Left ventricle myocardium superior (tissue), 1 donor: Measurements from ENCODE around the gene MRAP2. TPM values are rescaled to one million over a fixed set of nuclear protein-coding genes. Genes with fewer than 3 reads are reported as not detected.
"Not testable (repeated sequence)": the region's sequence is repeated elsewhere in the genome, so short reads cannot be mapped to it uniquely, and the experiment has no call there.

Experiments used
- ATAC-seq: fragments of 200-7000 bp; cut with Tn5 transposase; one replicate; pipeline ENCODE4 v1.9.1; 2020; ENCODE audit warnings: mild to moderate bottlenecking, moderate library complexity
- DNase-seq: peaks from one replicate; pipeline ENCODE4 v3.0.0-alpha.2; 2020
- intact Hi-C: fragments of 100-400 bp; cut with micrococcal nuclease; formaldehyde crosslinking; loops from one replicate; pipeline ENCODE4 v1.11.0; 2022
- total RNA-seq: library from RNA; stranded (reverse); fragmentation: NEBNext Ultra II Directional; extraction: Animal tissue kit (Norgen Biotek cat#: 25700); gene quantifications from one replicate; pipeline ENCODE4 v1.2.1, GENCODE V29; 2021
- donor health status: DM: no; HTN: yes; CAD: no; lungs with severe emphysema.

The MRAP2 gene
- total RNA-seq, 1 donor from 2014 or later: not detected

DNA sequence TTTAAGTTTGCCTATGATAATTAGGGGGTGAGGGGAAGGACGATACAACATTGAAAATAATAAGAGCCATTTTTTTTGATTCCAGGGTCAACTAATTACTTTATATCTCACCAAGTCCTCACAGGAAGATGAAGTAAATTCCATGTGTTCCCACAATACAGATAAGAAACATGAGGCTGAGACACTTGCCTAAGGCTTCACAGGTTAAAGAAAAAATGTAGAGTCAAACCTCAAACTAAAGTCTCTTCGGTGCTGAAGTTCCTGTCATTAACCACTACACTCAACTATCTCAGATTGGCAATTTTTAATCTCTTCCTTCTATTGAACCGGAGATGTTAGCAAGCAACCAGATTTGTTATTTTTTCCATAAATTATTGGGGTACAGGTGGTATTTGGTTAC lies 33.0 kb downstream of the MRAP2 start:
- ATAC-seq (no peak), DNase-seq (no peak)
- intact Hi-C loops: no loop called here

DNA sequence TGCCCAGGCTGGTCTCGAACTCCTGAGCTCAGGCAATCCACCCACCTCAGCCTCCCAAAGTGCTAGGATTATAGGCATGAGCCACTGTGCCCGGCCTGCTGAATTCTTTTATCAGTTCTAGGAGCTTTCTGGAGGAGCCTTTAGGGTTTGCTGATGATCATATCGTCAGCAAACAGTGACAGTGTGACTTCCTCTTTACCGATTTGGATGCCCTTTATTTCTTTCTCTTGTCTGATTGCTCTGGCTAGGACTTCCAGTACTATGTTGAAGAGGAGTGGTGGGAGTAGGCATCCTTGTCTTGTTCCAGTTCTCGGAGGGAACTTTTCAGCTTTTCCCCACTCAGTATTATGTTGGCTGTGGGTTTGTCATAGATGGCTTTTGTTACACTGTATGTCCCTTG lies 35.3 kb downstream of the MRAP2 start:
- intact Hi-C loops, ATAC-seq, DNase-seq: not testable (repeated sequence)

DNA sequence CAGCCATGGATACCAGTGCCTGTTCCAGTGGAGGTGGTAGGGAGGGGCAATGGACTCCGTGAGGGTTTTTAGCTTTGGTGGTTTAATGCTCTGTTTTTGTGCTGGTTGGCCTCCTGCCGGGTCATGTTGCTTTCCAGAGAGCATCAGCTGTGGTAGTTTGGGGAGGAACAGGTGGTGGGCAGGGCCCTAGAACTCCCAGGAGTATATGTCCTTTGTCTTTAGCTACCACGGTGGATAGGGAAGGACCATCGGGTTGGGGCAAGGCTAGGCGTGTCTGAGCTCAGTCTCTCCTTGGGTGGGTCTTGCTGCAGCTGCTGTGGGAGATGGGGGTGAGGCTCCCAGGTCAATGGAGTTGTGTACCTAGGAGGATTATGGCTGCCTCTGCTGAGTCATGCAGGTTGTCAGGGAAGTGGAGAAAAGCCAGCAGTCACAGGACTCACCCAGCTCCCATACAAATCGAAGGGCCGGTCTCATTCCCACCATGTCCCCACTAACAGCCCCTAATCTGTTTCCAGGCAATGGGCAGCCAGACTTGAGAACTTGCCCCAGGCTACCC lies 38.9 kb downstream of the MRAP2 start:
- DNase-seq (no peak), ATAC-seq (no peak)
- intact Hi-C loops: no loop called here

DNA sequence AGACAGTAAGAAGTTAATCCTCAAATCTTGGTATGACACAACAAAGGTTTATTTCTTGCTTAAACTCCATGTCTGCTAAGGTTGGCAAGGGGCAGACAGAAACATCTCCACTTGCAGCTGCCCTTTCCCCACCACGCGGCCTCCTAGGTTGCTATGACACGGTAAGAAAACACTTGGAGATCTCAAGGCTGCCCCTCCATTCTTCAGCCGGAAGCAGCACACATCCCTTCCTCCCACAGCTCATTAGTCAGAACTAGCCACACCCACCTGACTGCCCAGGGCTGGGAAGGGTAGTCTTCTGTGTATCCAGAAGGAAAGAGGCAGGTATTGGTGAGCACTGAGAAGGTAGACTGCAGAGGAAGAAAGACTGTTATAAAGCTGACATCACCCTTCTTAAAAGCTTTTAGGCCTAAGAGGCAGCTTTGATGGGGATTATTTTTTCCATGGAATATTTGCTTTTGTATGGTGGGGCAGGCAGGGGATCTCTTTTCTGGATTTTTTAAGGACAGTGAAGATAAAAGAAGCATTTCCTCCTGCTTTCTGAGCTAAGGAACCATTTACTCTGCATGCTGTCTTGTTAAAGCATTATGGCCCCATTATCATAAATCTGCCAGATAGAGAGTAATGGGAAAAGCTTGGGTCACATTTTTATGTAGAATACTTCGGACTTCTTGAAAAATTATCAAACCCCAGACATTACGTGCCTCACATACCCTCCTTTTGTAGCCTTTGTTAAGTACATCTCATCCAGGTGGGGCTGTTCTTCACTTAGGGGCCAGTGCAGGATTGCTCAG lies 41.6 kb downstream of the MRAP2 start:
- no peak for ATAC-seq

DNA sequence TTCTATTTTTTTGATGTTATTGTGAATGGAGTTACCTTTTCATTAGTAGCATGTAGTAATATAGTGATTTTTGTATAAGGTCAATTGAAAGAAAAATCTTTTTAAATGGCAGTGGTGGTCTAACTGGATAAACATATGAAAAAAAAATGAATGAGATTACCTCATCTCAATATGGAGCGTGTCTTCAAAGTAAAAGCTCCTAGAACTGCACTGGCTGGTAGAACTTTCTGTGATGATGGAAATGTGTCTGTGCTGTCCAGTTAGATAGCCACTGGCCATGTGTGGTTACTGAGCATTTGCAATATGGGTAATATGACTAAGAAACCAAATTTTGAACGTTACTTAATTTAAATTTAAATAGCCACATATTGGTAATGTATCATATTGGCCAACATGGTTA lies 44.1 kb downstream of the MRAP2 start:
- no peak for ATAC-seq
- no peak for DNase-seq
- intact Hi-C loops: no loop called here

More for the DNA sequence above, 41.6 kb downstream of the MRAP2 start:
- intact Hi-C loops: no loop called here
- DNase-seq: no peak

DNA sequence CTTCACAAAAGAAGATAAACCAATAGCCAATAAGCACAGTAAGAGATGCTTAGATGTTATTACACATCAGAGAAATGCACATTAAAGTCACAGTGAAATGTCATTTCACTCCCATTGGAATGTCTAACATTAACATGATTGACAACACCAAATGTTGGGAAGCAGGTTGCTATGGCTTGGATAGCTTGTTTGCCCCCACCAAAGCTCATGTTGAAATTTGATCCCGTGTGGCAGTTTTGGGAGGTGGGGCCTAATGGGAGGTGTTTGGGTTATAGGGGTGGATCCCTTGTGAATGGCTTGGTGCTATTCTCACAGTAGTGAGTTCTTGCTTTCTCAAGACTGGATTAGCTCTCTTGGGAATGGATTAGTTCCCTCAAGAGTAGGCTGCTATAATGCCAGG lies 44.8 kb downstream of the MRAP2 start:
- DNase-seq (no peak), ATAC-seq (no peak)
- intact Hi-C loops: no loop called here

DNA sequence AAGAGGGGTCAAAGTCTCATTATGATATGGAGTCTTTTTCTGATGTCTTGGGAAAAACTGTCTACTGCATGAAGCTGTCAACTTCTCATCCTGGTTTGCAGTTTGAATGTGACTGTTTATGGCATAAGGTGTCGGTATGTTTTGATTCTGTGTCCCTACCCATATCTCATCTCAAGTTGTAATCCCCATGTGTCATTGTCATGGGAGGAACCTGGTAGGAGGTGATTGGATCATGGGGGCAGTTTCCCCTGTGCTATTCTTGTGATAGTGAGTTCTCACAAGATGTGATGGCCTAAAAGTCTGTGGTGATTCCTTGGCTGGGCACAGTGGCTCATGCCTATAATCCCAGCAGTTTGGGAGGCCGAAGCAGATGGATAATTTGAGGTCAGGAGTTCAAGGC lies 47.6 kb downstream of the MRAP2 start:
- intact Hi-C loops: no loop called here
- DNase-seq (no peak), ATAC-seq (no peak)

DNA sequence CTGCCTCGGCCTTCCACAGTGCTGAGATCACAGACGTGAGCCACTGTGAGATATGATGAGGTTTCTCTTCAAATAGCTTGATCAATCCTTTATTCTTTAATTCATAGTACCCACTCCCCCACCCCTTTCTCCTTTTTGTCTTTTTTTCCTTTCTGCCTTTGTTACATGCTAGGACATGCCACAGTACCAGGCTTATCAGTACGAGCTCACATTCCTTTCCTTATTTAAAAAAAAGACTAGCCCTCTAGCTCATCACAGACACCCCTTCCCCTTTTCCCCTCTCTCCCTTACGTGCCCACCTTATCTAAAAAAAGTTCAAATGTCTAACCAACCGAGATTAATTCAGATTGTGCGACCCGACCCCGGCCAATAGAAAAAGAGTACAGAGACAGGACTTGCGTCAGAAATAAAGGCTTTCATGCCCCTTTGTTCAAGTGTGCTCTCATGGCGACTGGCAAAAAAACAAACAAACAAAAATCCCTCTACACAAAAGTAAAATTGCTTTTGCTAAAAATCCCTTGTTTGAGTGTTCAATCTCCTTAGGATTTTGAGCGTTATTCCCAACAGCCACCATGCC lies 49.2 kb downstream of the MRAP2 start:
- DNase-seq: no peak
- ATAC-seq: no peak
- intact Hi-C loops: no loop called here

DNA sequence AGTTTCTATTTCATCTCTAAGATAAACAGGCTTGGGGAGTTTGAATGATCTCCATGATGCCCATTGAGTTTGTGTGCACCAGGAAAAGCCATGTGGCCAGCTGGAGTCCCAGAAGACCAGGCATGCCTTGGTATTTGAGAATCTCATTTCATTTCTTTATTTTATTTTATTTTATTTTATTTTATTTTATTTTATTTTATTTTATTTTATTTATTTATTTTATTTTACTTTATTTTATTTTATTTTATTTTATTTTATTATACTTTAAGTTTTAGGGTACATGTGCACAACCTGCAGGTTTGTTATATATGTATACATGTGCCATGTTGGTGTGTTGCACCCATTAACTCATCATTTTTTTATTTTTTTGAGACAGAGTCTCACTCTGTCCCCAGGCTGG lies 51.1 kb downstream of the MRAP2 start:
- ATAC-seq, intact Hi-C loops, DNase-seq: not testable (repeated sequence)

DNA sequence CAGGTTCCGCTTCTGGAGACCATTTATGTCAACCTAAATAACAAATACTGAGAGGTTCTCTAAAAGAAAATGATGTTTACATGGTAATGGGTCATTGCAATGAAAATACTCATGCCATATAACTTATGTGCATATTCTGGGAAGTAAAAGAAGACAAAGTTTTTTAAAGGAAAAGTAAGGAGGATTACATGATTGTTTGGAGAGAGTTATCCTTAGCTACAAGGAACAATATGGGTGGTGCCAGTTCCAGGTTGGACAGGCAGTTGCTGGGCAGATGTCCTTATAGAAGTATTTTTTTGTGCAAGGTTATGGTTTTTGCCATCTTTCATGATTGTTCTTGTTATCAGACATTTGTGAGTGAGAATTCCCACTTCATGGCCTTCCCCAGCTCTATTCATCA lies 52.5 kb downstream of the MRAP2 start:
- intact Hi-C loops: no loop called here
- DNase-seq (no peak), ATAC-seq (no peak)

DNA sequence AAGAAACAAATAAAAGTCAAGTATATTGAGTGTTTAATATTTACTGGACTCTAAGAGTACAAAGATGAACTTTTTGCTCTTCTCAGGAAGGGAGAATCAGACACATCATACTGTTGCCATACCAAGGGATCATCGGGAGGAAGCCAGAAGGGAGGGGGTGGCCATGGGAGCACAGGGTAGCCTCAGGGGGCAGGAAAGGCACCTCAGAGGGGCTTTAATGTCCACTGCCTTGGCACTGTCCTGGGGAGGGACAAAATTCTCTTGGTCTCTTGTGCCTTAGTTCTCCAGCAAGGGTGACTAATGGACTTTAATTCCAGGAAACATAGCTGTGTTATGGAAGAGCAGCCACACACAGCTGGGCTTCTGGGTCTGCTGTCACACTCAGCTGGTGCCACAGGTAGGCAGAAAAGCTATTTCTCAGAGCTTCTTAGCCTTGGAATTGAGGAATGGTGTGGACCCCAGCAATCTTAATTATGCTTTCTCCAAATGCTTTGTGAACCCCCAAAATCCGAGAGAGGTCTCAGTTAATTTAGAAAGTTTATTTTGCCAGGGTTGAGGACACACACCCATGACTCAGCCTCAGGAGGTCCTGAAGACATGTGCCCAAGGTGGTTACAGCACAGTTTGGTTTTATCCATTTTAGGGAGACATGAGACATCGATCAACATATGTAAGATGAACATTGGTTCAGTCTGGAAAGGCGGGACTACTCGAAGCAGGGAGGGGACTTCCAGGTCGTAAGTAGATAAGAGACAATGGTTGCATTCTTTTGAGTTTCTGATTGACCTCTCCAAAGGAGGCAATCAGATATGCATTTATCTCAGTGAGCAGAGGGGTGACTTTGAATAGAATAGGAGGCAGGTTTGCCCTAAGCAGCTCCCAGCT lies 53.2 kb downstream of the MRAP2 start:
- ATAC-seq (no peak), DNase-seq (no peak)
- intact Hi-C loops: no loop called here

DNA sequence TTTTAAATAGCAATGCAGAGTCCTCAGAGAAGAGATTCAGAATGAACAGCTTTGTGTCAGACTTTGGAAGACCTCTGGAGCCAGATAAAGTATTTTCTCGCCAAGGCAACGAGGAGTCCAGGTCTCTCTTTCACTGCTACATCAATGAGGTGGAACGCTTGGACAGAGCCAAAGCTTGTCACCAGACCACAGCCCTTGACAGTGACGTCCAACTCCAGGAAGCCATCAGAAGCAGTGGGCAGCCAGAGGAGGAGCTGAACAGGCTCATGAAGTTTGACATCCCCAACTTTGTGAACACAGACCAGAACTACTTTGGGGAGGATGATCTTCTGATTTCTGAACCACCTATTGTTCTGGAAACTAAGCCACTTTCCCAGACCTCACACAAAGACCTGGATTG lies 55.5 kb downstream of the MRAP2 start:
- intact Hi-C loops: no loop called here
- no peak for DNase-seq
- ATAC-seq: no peak

DNA sequence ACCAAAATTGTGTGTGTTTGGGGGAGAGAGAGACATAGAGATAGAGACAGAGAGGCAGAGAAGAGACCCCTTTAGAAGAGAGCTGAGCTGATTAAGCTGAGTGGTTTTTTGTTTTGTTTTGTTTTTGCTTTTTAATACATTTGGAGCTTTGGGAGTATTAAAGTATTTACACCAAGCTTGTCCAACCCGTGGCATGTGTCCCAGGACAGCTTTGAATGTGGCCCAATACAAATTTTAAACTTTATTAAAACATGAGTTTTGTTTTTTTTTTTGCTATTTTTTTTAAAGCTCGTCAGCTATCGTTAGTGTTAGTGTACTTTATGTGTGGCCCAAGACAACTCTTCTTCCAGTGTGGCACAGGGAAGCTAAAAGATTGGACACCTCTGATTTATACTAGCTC lies 56.0 kb downstream of the MRAP2 start:
- no peak for DNase-seq
- ATAC-seq: no peak
- intact Hi-C loops: no loop called here

DNA sequence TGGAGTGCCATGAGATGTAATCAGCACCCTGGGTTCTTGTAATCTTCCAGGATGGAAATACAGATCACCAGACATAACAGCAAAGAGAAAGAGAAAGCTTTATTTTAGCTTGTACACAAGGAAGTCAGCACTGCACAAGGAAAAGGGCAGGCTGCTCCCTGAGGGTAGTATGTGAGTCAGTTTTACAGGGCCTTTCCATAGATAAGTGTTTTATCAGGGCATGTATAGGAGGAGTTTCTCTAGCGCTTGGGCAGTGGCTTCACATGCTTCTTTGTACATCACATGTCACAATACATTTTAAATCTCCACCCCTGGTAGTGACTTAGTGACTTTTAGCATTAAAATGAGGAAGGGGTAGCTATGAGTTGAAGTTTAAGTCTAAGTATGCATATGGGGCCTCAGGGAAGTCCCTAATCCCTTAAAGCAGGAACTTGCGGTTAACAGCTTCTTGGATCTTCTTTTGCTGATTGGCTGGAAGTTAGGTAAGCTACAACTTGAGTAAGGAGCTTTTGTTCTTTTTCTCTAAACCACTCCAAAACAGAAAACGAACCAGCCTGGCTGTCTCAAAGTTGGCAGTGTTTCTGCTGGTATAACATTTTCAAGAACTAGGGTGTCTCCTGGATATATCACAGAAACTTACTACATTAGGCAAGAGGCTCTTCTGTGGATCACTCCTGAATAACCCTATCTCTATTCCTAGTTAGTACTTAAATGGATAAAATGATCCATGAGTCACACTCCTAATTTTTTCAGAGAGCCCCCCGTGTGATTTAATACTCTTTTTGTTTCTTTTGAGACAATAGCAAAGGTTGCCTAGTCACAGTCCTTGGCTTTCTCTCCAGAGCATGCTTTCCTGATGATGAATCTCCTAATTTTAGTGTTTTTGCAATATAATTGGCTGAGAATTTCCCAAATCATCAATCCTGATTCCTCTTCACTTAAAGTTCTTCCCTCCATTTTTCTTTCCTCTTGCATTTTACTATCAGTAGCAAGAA lies 60.2 kb downstream of the MRAP2 start:
- intact Hi-C loops: no loop called here
- no peak for DNase-seq
- no peak for ATAC-seq

DNA sequence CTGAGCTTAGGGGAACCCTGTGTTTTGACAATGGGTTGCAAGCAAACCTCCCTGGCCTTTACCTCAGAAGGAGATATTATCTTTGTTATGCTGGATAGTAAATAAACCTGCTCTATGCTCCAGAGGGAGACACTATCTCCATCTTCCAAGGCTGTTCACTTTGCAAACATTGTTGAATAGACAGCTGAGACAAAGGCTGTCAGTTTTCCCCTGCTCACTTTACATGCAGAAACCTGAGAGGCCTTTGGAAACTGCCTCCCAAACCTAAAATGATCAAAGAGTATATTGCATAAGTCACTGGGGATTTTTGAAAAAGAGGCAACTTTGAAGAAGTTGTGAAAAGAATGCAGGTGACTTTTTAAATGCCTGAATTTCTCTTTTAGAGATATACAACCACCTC lies 61.6 kb downstream of the MRAP2 start:
- intact Hi-C loops: no loop called here
- ATAC-seq: no peak
- DNase-seq: no peak

DNA sequence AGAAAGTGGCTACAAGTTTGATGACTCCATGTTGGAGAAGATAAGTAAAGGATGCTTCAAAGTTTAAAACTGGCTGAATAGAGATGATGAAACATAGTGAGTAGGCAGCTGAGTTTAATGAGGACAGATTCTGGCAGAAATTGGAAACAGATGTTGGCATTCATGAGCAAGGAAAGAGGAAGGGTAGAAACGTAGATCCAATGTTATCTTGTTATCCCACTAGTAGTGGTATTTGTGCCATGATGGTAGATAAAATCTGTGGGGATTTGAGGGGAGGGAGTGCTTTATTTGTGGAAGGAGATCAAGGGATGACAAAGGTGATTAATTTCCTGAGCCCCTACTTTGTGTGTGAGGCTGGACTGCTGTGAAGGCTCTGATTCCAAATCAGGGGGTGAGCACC lies 69.5 kb downstream of the MRAP2 start:
- ATAC-seq (no peak), DNase-seq (no peak)
- intact Hi-C loops: no loop called here

DNA sequence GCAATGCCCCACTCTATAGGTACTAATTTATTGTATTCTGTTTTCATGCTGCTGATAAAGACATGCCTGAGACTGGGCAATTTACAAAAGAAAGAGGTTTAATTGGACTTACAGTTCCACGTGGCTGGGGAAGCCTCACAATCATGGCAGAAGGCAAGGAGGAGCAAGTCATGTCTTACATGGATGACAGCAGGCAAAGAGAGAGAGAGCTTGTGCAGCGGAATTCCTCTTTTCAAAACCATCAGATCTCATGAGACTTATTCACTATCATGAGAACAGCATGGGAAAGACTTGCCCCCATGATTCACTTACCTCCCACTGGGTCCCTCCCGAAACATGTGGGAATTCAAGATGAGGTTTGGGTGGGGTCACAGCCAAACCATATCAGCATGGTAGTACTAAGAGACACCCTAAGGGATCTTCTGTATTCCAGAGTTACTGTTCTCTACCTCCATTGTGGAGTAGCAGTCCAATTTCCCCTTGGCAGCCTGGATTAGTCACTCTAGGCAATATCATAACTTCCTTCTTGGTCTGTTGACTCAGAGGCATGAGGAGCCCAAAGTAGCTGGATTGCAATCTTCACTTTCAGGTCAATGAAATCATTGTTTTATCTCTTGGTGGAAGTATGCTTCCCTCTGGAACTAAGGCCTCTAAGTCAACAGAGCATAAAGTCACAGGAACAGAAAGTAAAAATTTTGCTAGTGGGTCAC lies 71.8 kb downstream of the MRAP2 start:
- intact Hi-C loops: not testable (repeated sequence)

DNA sequence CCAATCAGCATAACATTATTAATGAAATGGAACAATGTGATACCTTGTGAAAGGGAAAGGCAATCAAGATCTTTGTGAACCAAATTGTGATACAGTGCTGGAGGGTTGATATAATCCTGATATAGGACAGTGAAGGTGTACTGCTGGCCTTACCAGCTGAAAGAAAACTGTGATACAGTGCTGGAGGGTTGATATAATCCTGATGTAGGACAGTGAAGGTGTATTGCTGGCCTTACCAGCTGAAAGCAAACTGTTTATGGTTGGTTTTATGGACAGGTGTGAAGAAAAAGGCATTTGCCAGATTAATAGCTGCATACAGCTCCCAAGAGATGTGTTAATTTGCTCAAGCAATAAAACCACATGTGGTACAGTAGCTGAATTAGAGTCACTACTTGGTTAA lies 73.9 kb downstream of the MRAP2 start:
- intact Hi-C loops: no loop called here
- no peak for DNase-seq
- ATAC-seq: no peak

More for the DNA sequence above, 71.8 kb downstream of the MRAP2 start:
- not testable (repeated sequence) for DNase-seq, ATAC-seq
